GM19025 (cell line): Measurements from ENCODE around the gene ROBO4.

ENCODE experiments used
- ATAC-seq: cut with Tn5 transposase; IDR thresholded peaks from one replicate; pipeline ENCODE4 v1.9.1; 2021; ENCODE audit warnings: mild to moderate bottlenecking, low read depth, moderate library complexity; ENCODE audit not compliant: unreplicated experiment

ROBO4 gene

DNA sequence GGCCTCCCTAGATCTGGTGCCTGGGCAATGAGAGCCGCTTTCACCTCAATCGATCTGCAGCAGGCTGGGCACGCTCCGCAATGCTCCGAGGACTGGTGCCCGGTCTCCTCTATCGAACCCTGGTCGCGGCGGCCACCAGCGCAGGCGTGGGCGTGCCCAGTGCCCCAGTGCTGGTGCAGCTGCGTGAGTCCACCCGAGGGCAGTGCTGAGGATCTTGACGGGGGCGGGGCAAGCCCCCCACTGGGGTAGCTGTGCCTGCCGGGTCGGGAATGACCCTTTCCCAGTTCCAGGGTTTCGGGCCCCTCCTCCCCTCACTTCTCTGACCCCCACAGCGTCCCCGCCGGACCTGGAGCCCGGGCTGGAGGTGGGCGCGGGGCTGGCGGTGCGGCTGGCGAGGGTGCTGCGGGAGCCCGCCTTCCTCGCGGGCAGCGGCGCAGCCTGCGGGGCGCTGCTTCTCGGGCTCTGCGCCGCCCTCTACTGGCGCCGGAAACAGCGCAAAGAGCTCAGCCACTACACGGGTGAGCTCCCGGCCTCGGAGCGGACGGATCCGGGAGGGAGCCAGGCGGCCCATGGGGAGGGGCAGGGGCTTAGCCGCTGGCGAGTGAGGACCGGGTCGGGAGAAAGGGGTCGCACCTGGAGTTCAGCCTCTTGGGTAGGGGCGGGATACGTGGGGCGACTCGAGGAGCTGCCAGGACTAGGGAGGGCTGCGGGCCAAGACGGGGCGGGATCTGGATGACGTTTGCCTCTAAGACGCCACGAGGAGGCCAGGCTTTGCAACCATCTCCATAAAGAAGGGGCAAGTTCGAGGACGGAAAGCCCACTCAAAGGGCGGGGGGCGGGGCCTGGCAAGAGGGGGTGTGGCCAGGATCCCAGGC lies 21.5 kb downstream of the ROBO4 start:
- peak; percentile 92 for ATAC-seq

DNA sequence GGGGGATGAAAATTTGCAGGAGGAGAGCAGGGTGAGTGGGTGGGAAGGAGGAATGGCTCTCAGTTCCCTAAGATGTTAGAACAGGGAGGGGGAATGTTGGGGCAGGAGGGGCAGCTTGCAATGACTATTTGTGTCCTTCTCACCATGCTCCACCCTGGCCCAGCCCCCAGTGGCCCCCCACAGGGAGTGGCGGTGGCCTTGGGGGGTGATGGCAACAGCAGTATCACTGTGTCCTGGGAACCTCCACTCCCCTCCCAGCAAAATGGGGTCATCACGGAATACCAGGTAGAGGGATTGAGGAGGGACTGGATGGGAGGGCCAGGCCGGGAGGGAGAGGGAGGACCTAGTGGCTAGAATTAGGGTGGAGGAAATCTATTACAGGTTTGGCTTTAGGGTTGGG lies 22.3 kb downstream of the ROBO4 start:
- ATAC-seq, result no peak

GRCh38 chr11:124874571-124875255 lies 23.0 kb downstream of the ROBO4 start:
- ATAC-seq, result no peak

- no peak for ATAC-seq
Observed at GRCh38 chr11:124873951-124874350, 23.7 kb downstream of the ROBO4 start.

DNA sequence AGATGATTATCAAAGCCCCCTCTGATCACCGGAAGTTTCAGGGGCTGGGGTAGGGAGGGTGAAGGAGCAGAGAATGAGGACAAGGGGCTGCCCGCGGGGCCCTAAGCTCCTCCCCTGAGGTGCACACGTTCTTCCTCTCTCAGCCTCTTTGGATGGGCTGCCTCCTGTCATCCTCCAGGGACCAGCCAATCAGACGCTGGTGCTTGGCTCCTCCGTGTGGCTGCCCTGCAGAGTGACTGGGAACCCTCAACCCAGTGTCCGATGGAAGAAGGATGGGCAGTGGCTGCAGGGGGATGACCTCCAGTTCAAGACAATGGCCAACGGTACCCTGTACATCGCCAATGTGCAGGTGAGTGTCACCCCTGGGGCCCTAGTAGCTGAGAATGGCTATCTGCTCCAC lies 24.9 kb downstream of the ROBO4 start:
- no peak for ATAC-seq

DNA sequence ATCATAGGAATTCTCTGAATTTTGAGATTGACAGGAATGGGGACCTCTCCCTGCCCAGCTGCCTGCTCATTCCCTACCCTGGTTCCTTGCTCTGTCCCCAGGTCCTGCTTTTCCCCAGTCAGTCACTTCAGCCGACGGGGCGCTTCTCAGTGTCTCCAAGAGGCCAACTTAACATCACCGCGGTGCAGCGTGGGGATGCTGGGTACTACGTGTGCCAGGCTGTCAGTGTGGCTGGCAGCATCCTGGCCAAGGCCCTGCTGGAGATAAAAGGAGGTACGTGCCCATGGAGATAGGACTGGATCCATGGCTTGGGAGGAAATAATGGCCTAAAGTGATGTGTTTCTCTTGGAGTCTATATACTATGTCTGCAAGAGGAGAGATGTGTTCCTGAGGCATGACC lies 25.4 kb downstream of the ROBO4 start:
- no peak for ATAC-seq

- no peak for ATAC-seq
Observed at GRCh38 chr11:124870430-124870829, 27.2 kb downstream of the ROBO4 start.

DNA sequence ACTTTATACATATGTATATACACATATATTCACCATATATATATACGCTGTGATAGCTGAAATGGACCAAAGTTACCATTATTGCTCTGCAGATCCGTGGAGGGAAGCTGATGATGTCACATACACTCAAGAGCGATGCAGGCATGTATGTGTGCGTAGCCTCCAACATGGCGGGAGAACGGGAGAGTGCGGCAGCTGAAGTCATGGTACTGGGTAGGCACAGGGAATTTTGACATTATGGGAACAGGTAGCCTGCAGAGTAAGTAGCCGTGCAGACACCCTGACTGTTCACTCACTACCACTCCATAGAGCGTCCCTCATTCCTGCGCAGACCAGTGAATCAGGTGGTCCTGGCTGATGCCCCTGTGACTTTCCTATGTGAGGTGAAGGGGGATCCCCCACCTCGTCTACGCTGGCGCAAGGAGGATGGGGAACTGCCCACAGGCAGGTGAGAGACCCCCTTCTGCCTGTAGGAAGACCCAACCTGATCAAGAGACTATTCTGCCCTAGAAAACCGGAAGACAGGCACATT lies 27.7 kb downstream of the ROBO4 start:
- no peak for ATAC-seq

DNA sequence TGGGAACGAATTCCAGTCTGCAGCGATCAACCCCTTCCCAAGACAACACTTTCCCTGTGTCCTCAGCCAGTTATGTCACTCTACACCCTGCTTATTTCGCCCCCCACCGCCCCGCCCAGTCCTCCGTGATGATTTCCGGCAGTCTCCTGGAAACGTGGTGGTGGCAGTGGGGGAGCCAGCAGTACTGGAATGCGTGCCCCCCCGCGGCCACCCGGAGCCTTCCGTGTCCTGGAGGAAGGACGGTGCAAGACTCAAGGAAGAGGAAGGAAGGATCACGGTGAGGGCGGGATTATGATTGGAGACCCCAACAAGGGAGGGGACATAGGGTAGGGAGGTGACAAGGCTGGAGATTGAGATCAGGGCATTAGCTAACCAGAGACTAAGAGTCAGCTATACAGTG lies 28.3 kb downstream of the ROBO4 start:
- ATAC-seq, result no peak

DNA sequence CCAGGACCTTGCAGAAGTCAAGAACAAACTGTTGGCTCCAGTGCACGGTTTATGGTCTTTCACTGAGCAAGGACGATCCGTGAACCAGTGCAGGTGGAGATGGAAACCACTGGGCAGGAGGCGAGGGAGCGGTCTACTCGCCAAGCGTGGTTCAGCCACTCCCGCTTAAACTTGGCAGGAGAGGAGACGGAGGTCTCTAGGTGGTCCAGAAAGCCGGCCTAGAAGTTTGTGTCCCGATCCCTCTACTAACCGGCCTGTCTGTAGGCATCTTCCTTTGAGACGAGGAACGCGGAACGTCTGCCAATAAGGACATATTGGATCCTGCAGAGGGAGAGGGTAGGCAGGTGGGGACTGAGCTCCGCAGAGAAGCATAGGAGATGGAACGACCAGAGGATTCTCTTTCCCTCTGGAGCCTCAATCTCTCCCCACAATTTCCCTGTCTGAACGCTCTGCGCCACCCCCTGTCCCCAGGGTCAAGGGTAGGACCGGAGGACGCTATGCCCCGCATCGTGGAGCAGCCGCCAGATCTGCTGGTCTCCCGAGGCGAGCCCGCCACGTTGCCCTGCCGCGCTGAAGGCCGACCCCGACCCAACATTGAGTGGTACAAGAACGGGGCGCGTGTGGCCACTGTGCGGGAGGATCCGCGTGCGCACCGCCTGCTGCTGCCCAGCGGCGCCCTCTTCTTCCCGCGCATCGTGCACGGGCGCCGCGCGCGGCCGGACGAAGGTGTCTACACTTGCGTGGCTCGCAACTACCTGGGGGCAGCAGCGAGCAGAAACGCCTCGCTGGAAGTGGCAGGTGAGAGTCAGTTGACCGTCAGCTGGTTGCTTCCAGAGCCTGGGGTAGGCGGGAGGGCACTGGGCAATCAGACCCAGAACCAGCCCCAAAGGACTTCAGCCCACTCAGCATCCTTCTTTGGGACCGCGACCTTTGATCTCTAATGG lies 29.1 kb downstream of the ROBO4 start:
- no peak for ATAC-seq

GRCh38 chr11:124867700-124868099 lies 30.0 kb downstream of the ROBO4 start:
- no peak for ATAC-seq

DNA sequence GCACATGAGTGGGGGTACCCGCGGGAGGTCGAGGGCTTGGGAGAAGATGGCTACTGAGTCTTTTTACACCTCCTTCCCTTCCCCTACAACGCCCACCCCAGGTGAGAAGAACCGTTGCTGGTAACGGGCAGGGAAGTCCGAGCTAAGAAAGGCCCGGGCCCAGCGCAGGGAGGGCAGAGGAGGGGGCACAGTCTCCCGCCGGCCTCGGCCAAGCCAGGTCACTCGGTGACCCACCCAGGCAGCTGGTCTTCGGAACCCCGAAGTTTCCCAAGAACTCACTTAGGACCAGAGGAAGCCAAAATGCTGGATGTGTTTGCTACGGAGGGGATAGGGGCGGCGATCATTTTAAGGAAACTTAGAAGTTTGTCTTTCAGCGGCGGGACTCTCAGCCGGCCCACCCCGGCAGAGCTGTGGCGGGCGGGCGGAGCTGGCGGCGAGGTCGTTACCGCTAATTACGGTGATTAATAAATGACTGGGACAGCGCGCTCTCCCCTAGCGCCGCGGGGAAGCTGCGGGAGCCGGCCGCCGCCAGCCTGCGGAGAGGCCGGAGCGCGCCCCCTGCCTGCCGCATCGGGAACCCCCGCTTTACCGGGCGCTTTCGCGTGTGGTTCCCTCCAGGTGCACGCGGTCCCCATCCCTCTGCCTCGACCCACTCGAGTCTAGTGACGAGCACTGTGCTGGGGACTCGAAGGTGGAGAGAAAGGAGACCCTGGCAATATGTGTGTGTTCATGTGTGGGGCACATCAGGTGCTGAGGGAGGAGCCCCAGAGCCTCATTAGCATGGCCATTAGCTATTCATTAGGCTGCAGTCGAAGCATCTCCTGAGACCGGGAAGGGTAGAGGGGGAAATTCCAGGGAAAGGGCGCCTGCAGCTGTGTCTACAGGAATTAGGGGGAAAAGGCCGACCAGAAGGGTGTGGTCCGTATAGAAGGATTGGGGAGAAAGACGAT lies 31.5 kb downstream of the ROBO4 start:
- peak; percentile 58 for ATAC-seq

GRCh38 chr11:124865181-124865901 lies 32.3 kb downstream of the ROBO4 start, which contains the start of gene ROBO3:
ROBO3 (plus strand) TSS chr11:124865432; CDS start chr11:124865578, 146 bp downstream.
- ATAC-seq, result no peak

DNA sequence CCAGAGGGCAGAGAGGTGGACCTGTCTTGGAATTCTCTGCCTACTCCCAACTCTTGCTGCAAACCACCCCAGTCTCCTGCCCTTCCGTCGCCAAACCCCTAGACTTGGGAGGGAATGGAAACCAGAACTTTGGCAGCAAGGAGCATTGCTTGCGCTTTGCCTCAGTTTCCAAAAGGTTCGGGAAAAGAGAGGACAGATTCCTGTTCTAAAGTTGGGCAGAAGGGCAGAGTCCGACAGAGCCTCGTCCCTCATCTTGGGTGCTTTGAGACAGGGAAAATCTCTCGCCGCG lies 32.8 kb downstream of the ROBO4 start:
- ATAC-seq, result no peak

- ATAC-seq, result no peak
Observed at GRCh38 chr11:124864176-124864891, 33.3 kb downstream of the ROBO4 start.

DNA sequence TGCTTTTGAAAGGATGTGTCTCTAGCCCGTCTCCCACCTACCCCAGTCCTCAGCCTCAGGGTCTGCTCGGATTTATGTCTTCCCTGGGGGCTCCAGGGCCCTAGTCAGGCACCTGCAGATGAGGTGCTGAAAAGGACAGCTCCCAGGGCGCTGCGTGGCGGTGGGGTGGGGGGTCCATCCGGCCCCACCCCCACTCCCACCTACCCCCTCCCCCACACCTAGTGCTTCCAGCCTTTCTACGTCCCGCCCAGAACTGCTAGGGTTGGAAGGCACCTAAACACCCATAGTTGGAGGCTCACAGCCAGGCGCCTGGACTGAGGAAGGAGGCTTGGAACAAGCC lies 33.9 kb downstream of the ROBO4 start:
- ATAC-seq, result no peak

DNA sequence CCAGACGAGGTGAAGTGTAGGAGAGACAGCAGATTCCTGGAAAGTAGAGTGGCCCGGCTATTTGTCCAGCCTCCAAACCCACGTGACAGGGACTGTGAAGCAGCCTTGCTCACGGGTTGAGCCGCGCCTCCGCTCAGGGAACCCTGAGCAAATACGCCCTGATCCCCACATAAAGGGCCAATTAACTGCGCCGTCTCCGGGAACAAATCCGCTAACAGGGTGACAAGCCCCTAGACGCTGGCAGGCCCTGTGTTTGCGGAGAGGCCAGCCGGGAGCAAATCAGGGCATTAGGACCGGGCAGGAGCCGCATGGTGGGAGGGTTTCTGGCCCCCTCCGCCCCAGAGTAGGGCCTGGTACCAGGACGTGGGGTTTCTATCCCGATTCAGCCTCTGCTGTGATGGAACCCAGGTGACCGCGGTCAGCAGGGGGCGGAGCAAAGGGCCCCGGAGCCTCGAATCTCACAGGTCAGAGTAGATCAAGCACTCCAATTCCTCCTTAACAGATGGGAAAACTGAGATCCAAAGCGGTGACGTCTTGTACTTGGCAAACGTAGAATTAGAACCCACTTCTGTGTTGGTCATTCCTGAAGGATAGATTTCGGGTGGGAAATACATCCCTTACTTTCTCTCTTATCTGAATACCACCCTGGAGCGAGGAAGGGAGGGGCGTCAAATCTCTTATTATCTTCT lies 34.4 kb downstream of the ROBO4 start:
- ATAC-seq, result no peak

- ATAC-seq, result no peak
Observed at GRCh38 chr11:124861670-124862069, 36.0 kb downstream of the ROBO4 start.
